ENCODE data around the gene ARF1.

The ARF1 gene

DNA sequence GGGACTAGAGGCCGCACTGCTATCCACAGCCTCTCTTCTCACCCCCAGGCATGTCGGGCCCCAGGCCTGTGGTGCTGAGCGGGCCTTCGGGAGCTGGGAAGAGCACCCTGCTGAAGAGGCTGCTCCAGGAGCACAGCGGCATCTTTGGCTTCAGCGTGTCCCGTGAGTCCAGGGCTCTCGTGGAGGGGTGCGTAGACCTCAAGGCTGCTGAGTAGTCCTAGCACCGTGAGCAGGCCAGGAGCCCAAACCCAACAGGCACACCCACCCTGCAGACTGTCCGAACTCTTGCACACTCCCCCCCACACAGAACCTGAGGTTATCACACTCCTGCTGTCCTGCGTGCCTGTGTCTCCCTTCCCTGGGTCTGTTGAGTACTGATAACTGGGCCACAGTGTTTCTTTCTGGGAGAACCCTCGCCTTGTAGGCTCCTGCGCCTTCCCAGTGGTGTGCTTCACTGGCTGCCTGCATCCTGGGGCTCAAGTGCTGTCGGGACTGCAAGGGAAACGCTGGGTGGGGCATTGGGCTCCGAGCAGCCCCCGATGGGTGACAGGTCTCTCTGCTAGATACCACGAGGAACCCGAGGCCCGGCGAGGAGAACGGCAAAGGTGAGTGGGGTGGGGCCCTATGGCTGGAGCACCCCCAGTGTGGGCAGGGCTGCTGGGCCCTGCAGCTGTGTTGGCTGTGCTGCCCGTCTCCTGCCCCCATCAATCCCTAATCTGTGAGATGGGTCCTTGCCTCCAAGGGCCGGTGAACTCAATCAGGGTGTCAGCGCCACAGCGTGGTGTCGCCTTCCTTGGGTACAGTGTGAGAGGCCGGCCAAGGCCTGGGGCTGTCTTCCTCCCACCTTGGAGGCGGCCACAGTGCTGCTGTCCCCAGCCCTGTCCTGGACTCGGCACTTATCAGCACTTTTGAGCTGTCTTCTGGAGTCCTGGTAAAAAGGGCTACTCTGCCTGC, 63.2 kb downstream of the ARF1 start:
- no peak for DNase-seq (ENCODE audit: low read depth in 4 of 4, low spot score in 1 of 4)

- no peak for DNase-seq (ENCODE audit: low read depth in 4 of 4, low spot score in 1 of 4)
Measured at GRCh38 chr1:228146417-228147150, 64.1 kb downstream of the ARF1 start.

- no peak for DNase-seq (ENCODE audit: low read depth in 4 of 4, low spot score in 1 of 4)
Measured at GRCh38 chr1:228147151-228147693, 64.7 kb downstream of the ARF1 start.

- DNase-seq (ENCODE audit: low read depth in 4 of 4, low spot score in 1 of 4) = no peak
Measured at GRCh38 chr1:228147768-228148167, 65.3 kb downstream of the ARF1 start.

- no peak for DNase-seq (ENCODE audit: low read depth in 4 of 4, low spot score in 1 of 4)
Measured at GRCh38 chr1:228148196-228148861, 65.8 kb downstream of the ARF1 start.
